Measurements from ENCODE around the gene PTTG2. TPM values are rescaled to one million over a fixed set of nuclear protein-coding genes. Genes with fewer than 3 reads are reported as not detected.

PTTG2 gene
- total and polyA plus RNA-seq, 2 of the 13 experiments (the other 11 are each of a cell fraction or from before 2014, with no cell fraction given) = not detected

GRCh38 chr4:37976991-37977470 is 16.8 kb downstream of the PTTG2 start (continued):
- TF ChIP-seq MNT (IDR thresholded peaks at IDR 0.05) = no peak
- no peak for TF ChIP-seq NR2F6 (IDR thresholded peaks at IDR 0.05)
- TF ChIP-seq NR2F6 (CRISPR knock-in tag; IDR thresholded peaks at IDR 0.05) = 0 out of 2 replicates have a peak, but pooled peaks have one; percentile 26
- TF ChIP-seq HNF1A (IDR thresholded peaks at IDR 0.05; ENCODE audit: low read depth) = no peak
- TF ChIP-seq HNF1A (CRISPR knock-in tag; IDR thresholded peaks at IDR 0.05; ENCODE audit: borderline replicate concordance) = no peak
- no peak for TF ChIP-seq ZNF512 (CRISPR knock-in tag; IDR thresholded peaks at IDR 0.05)
- TF ChIP-seq NKX3-1 (CRISPR knock-in tag; IDR thresholded peaks at IDR 0.05) = no peak
- no peak for TF ChIP-seq BRF2 (CRISPR knock-in tag; IDR thresholded peaks at IDR 0.05)
- no peak for TF ChIP-seq ZHX2 (IDR thresholded peaks at IDR 0.05; ENCODE audit: low read depth)
- TF ChIP-seq ZHX2 (CRISPR knock-in tag; IDR thresholded peaks at IDR 0.05; ENCODE audit: borderline replicate concordance) = no peak
- TF ChIP-seq NPAS2 (CRISPR knock-in tag; IDR thresholded peaks at IDR 0.05; ENCODE audit: borderline replicate concordance) = no peak
- TF ChIP-seq E2F1 (CRISPR knock-in tag; IDR thresholded peaks at IDR 0.05) = peak; percentile 55; the same call in 1 of the 2 replicates
- no peak for TF ChIP-seq KAT7 (CRISPR knock-in tag; IDR thresholded peaks at IDR 0.05; ENCODE audit: borderline replicate concordance)
- TF ChIP-seq SRSF9 (IDR thresholded peaks at IDR 0.05; ENCODE audit: borderline replicate concordance, insufficient read depth, low read depth, low read length, poor library complexity, severe bottlenecking) = no peak

All from HepG2 (cell line).